ENCODE measurements around the gene KLC3. TPM values are rescaled to one million over a fixed set of nuclear protein-coding genes. Genes with fewer than 3 reads are reported as not detected.

KLC3 gene
- total RNA-seq: 0.17 TPM in 1 of 2 replicates, not detected in the other
- polyA plus RNA-seq: 0.09 TPM in 1 of 2 replicates, not detected in the other
- polyA plus RNA-seq (2012): 0.08 and 0.23 TPM in 2 replicates
- not detected in 2 replicates for polyA minus RNA-seq (ENCODE audit: low replicate concordance)

DNA sequence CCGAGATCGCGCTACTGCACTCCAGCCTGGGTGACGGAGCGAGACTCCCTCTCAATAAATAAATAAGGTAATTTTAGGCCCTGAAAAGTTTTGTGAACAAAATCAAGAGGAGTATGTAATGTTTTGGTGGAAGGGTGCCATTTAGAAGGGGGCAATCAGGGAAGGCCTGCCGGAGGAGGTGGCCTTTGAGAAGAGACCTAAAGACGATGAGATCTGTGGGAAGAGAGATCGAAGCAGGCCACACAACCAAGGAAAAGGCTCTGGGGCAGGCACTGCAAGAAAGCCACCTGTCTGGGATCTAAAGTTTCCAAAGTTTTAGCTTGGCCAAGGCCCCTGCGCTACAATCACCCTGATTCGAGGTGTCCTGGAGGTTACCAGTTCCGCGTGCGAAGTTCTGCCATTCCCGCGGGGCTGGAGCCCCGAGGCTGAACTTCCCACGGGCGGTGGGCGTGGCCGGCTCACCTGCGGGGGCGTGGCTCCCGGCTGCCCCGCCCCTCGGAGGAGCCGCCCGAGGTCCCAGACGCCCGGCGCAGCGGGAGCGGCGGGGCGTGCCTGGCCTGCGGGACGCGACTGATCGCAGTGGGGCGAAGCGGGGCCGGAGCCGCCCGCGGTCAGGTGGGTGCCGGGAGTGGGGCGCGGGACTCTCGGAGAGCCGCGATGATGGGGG lies at the start of gene KLC3:
Gene KLC3 (plus strand): TSS at position 519 of the 667 bp plus-strand sequence. CDS start 4,792 bp downstream, outside the sequence.
- no peak for DNase-seq (ENCODE audit: low read depth in 2 of 2)
- TF ChIP-seq EZH2 (IDR thresholded peaks at IDR 0.05; ENCODE audit: low read length, missing control alignments): no peak
- TF ChIP-seq, protein P1, sequence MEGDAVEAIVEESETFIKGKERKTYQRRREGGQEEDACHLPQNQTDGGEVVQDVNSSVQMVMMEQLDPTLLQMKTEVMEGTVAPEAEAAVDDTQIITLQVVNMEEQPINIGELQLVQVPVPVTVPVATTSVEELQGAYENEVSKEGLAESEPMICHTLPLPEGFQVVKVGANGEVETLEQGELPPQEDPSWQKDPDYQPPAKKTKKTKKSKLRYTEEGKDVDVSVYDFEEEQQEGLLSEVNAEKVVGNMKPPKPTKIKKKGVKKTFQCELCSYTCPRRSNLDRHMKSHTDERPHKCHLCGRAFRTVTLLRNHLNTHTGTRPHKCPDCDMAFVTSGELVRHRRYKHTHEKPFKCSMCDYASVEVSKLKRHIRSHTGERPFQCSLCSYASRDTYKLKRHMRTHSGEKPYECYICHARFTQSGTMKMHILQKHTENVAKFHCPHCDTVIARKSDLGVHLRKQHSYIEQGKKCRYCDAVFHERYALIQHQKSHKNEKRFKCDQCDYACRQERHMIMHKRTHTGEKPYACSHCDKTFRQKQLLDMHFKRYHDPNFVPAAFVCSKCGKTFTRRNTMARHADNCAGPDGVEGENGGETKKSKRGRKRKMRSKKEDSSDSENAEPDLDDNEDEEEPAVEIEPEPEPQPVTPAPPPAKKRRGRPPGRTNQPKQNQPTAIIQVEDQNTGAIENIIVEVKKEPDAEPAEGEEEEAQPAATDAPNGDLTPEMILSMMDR (conservative IDR thresholded peaks at IDR 0.05 in 1 of 2, IDR thresholded peaks at IDR 0.05 in 1 of 2; ENCODE audit: low read depth in 1 of 2, low read length in 2 of 2): no peak
- no peaks in the 10 kb centered on the region for H3K36me3 ChIP-seq (ENCODE audit: control insufficient read depth, insufficient read depth, low read length)
- H3K4me1 ChIP-seq (ENCODE audit: control insufficient read depth, extremely low read depth, insufficient read depth, low read length): no peaks in the 10 kb centered on the region
- H3K27me3 ChIP-seq (ENCODE audit: control insufficient read depth, insufficient read depth, low read length): peaks cover 9% of the 10 kb centered on the region
- H4K20me1 ChIP-seq (ENCODE audit: control insufficient read depth, extremely low read depth, insufficient read depth, low read length): no peaks in the 10 kb centered on the region
- no peaks in the 10 kb centered on the region for H3K9me3 ChIP-seq (ENCODE audit: control insufficient read depth, insufficient read depth, low read depth, low read length)
- no peaks in the 10 kb centered on the region for H3K79me2 ChIP-seq (ENCODE audit: control insufficient read depth, insufficient read depth, low read length)
- H3K27ac ChIP-seq (ENCODE audit: insufficient read depth, low read length): no peak within 1 kb of the TSS
- H3K4me3 ChIP-seq (replicated peaks in 1 of 4; ENCODE audit: control extremely low read depth in 1 of 4, insufficient read depth in 1 of 4, low read depth in 3 of 4, low read length in 4 of 4): peak within 1 kb of the TSS in 1 of 4 experiments; percentile 10
- no peak within 1 kb of the TSS for H2AFZ ChIP-seq (ENCODE audit: low read length)
- no peak within 1 kb of the TSS for H3K4me2 ChIP-seq (ENCODE audit: extremely low read depth, insufficient read depth, low read length)
- H3K9ac ChIP-seq (ENCODE audit: insufficient read depth, low read length): no peak within 1 kb of the TSS

DNA sequence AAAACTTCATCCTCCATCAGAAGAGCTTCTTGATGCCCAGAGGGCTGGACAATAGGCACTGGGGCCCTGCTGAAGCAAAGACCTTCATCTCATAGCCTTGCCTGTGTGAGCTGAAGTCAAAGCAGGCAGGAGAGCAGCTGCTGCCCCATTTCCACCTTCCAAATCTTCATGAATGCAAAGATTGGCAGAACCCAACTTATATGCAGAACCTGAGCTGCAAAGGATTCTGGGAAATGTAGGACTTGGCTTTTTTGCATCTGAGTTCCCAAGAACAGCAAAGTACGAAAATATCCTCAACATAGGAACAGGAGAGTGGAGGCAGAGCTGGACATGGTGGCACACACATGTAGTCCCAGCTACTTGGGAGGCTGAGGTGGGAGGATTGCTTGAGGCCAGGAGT lies 48.7 kb upstream of the KLC3 start:
- H3K27ac ChIP-seq (ENCODE audit: insufficient read depth, low read length): no peak overlapping the region
- H3K36me3 ChIP-seq (ENCODE audit: control insufficient read depth, insufficient read depth, low read length): peaks cover 1% of the 10 kb centered on the region
- no peaks in the 10 kb centered on the region for H3K27me3 ChIP-seq (ENCODE audit: control insufficient read depth, insufficient read depth, low read length)
- no peaks in the 10 kb centered on the region for H3K79me2 ChIP-seq (ENCODE audit: control insufficient read depth, insufficient read depth, low read length)
- no peaks in the 10 kb centered on the region for H3K9me3 ChIP-seq (ENCODE audit: control insufficient read depth, insufficient read depth, low read depth, low read length)
- no peak overlapping the region for H3K9ac ChIP-seq (ENCODE audit: insufficient read depth, low read length)
- H3K4me1 ChIP-seq (ENCODE audit: control insufficient read depth, extremely low read depth, insufficient read depth, low read length): no peaks in the 10 kb centered on the region
- no peak overlapping the region for H2AFZ ChIP-seq (ENCODE audit: low read length)
- H3K4me3 ChIP-seq (replicated peaks in 1 of 4; ENCODE audit: control extremely low read depth in 1 of 4, insufficient read depth in 1 of 4, low read depth in 3 of 4, low read length in 4 of 4): no peak overlapping the region
- no peak for DNase-seq (ENCODE audit: low read depth in 2 of 2)
- no peak overlapping the region for H3K4me2 ChIP-seq (ENCODE audit: extremely low read depth, insufficient read depth, low read length)
- H4K20me1 ChIP-seq (ENCODE audit: control insufficient read depth, extremely low read depth, insufficient read depth, low read length): no peaks in the 10 kb centered on the region
- TF ChIP-seq, protein P1 (conservative IDR thresholded peaks at IDR 0.05 in 1 of 2, IDR thresholded peaks at IDR 0.05 in 1 of 2; ENCODE audit: low read depth in 1 of 2, low read length in 2 of 2): no peak

DNA sequence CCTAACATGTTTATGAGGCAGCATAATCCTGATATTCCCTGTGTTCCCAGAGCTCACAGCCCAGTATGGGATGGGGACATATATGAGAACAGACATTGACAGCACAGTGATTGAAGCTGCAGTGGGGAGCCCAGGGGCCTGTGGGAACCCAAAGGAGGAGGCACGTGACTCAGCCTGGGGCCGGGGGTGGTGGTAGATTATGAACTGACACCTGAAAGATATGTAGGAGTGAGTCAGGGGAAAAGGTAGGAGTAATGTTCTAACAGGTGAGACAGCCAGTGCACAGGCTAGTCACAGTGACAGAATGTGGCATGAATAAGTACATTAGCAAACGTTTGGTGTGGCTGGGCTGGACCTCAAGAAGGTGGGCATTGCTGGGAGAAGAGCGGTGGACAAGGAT lies 46.9 kb upstream of the KLC3 start:
- Histone ChIP-seq H3K4me1 (ENCODE audit: control insufficient read depth, extremely low read depth, insufficient read depth, low read length) (no peaks in the 10 kb centered on the region), H3K27ac (ENCODE audit: insufficient read depth, low read length) (no peak overlapping the region), H2AFZ (ENCODE audit: low read length) (no peak overlapping the region), H3K4me2 (ENCODE audit: extremely low read depth, insufficient read depth, low read length) (no peak overlapping the region), H3K36me3 (ENCODE audit: control insufficient read depth, insufficient read depth, low read length) (peaks cover 1% of the 10 kb centered on the region), H4K20me1 (ENCODE audit: control insufficient read depth, extremely low read depth, insufficient read depth, low read length) (no peaks in the 10 kb centered on the region), H3K9ac (ENCODE audit: insufficient read depth, low read length) (no peak overlapping the region), H3K79me2 (ENCODE audit: control insufficient read depth, insufficient read depth, low read length) (no peaks in the 10 kb centered on the region), H3K4me3 (replicated peaks in 1 of 4; ENCODE audit: control extremely low read depth in 1 of 4, insufficient read depth in 1 of 4, low read depth in 3 of 4, low read length in 4 of 4) (no peak overlapping the region), H3K9me3 (ENCODE audit: control insufficient read depth, insufficient read depth, low read depth, low read length) (no peaks in the 10 kb centered on the region), H3K27me3 (ENCODE audit: control insufficient read depth, insufficient read depth, low read length) (no peaks in the 10 kb centered on the region)
- TF ChIP-seq EZH2 (IDR thresholded peaks at IDR 0.05; ENCODE audit: low read length, missing control alignments): no peak
- TF ChIP-seq, protein P1 (conservative IDR thresholded peaks at IDR 0.05 in 1 of 2, IDR thresholded peaks at IDR 0.05 in 1 of 2; ENCODE audit: low read depth in 1 of 2, low read length in 2 of 2): no peak
- DNase-seq (ENCODE audit: low read depth in 2 of 2): no peak
